DND-41 (cell line): Measurements from ENCODE around the gene SLC25A38.

ENCODE experiments used
- CTCF ChIP-seq: IDR thresholded peaks from 2 replicates; pipeline ENCODE4 v1.5.1; 2012; ENCODE audit warnings: borderline replicate concordance, low read length, moderate library complexity, mild to moderate bottlenecking; ENCODE audit not compliant: poor library complexity, severe bottlenecking; ENCODE audit errors: extremely low read depth
- EZH2 ChIP-seq: IDR thresholded peaks from 3 replicates; pipeline ENCODE4 v1.6.1; 2012; ENCODE audit warnings: borderline replicate concordance, low read depth, mild to moderate bottlenecking, moderate library complexity, low read length, inconsistent platforms; ENCODE audit not compliant: severe bottlenecking

- TF ChIP-seq CTCF (no peak), EZH2 (no peak)
These were observed 38.3 kb upstream of the SLC25A38 start for GRCh38 chr3:39344746-39345344.
